GM12872 (cell line): ENCODE data around the gene TGFB2.
A peak's percentile ranks its signal among the peaks of the same experiment; 100 is the strongest.

Source experiments
- TF ChIP-seq, protein P1 (sequence below): IDR thresholded peaks from 3 replicates; pipeline ENCODE4 v1.5.1; 2011; ENCODE audit warnings: low read depth, mild to moderate bottlenecking, low read length, moderate library complexity; ENCODE audit not compliant: insufficient read depth

TGFB2 gene

DNA sequence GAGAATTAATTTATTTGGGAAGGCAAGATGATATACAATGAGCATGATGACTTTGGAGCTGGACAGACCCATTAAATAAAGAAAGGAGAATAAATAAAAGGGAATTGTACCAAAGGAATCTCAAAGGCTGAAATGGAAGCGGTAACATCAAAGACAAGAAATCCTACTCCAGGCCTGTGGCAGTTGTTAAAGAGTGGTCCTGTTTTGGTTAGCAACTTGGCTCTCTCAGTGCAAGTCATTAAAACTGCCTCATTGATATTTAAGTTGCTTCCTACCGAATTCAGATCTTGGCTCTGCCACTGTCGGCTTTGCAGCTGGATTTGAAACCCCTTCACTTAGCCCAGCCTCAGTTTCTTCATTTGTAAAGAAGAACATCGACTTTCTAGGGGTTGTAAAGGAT lies 10.1 kb downstream of the TGFB2 start:
- TF ChIP-seq, protein P1, sequence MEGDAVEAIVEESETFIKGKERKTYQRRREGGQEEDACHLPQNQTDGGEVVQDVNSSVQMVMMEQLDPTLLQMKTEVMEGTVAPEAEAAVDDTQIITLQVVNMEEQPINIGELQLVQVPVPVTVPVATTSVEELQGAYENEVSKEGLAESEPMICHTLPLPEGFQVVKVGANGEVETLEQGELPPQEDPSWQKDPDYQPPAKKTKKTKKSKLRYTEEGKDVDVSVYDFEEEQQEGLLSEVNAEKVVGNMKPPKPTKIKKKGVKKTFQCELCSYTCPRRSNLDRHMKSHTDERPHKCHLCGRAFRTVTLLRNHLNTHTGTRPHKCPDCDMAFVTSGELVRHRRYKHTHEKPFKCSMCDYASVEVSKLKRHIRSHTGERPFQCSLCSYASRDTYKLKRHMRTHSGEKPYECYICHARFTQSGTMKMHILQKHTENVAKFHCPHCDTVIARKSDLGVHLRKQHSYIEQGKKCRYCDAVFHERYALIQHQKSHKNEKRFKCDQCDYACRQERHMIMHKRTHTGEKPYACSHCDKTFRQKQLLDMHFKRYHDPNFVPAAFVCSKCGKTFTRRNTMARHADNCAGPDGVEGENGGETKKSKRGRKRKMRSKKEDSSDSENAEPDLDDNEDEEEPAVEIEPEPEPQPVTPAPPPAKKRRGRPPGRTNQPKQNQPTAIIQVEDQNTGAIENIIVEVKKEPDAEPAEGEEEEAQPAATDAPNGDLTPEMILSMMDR, result no peak

DNA sequence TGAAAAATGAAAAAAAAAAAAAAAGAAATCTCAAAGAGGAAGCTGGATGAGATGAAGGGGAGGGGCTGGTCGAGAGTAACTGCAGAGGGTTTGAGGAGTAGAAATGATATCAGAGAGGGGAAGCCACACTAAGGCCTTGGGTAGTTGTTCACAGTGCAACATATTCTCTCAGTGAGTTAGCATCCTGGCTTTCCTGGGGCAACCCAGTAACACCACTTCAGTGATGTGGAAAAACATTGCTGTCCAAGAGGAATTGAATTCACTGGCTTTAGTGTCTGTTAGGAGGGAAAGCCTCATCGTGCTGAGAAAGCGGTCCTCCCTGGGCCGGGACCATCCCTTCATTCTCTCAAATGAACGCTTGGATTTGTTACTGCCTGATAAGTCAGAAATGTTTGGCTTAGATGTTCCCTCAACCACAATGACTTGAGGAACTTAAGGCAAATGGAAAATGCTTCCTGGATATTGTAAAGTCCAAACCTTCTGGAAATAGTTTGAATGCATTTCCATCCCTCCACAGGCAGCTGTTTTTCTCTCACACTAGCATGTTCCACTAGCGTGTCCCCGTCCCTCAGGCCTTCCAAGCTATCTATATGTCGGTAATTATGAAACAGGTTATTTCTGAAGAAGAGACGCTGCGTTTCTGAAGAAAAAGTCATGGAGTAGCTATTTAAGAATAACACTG lies 12.2 kb downstream of the TGFB2 start:
- TF ChIP-seq, protein P1, result no peak

DNA sequence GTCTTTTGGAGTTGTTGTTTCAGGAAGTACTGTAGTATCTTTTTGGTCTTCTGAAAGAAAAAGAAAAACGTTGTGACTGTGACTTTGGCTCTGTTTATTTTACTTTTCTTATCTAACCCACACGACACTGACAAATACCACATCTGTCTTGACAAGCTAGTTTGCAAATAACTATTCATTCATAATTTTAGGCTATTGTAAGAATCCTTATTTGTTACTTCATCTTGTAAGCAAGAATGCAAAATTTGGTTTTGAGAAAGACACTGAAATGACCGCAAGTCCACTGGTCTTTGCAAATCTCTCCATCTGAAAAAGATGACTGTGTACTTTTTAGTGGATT lies 12.7 kb downstream of the TGFB2 start:
- TF ChIP-seq, protein P1, result no peak

DNA sequence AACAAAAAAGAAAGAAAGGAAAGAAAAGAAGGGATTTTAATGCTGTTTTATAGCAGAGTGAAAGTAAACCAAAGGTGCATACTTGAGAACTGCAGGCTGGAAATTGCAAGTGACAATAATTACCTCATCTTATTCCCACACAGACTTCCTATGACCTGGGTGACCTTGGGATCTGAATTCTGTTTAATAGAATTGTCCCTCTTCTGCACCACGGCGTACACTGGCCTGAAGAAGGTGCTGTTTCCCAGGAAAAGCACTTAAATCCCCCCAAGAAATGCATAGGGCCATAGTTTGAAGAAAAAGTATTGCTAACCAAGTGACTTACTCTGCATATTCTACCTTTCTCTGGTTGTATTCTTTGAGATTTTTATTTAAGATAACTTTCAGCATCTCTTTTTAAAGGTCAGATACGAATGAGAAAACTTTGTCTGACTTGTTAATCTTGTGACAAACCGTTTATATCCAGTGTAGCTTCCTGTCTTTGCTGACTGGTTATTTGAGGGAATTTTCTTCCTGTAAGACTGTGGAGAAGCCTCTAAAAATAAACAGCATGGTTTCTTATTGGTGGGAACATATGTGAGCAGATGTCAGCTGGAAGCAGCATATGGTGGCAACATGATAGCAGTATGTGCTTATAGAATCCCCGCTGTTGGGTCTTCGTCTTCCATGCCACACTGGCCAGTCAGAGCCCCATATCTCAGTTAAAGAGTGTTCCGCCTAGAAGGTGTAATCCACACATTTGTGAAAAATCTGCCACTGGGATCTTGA lies 16.3 kb downstream of the TGFB2 start:
- TF ChIP-seq, protein P1, result peak; percentile 26; the same call in 1 of the 3 replicates

DNA sequence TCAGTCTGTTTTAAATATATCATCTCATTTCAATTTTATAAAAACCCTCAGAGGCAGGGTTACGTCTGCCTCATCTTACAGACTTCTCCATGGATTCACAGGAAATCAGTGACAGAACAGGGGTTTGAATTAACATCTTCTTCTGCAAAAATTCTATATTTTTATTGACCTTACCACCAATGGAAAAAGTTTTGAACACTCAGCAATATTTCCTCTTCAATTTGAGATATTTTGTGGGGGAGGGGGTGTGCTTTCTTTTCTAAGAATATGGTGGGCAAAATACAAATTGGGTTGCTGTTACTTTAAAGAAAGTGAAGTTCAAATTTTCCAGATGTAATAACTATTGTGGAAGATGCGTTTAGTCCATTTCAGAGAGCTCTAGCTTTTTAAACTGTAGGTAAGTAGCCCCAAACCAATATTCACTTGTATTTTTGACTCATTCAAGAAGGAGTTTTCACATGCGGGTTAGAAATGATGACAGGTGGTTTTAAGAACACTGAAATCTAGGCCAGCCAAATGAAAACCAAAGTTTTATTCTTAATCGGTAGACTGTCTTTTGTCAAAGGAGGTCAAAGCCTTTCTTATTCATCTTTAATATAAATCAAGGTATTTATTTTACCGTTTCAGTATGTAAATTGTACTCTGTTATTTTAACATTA lies 17.4 kb downstream of the TGFB2 start:
- TF ChIP-seq, protein P1, result no peak

DNA sequence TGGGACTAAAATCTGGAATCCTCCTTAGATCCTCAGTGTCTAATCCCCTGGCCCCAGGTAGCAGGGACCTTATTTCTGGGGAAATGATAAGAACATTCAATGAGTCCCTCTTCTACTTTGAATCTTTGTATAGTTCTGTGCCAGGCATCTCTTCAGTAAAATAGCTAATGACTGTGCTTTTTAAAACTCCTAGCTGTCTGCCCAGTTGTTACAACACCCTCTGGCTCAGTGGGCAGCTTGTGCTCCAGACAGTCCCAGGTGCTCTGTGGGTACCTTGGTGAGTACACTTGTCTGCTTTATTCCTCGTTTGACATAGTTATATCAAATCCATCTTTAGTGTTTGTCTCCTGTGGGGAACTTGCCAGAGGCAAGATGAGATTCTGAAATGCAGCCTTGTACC lies 18.0 kb downstream of the TGFB2 start:
- TF ChIP-seq, protein P1, result no peak

DNA sequence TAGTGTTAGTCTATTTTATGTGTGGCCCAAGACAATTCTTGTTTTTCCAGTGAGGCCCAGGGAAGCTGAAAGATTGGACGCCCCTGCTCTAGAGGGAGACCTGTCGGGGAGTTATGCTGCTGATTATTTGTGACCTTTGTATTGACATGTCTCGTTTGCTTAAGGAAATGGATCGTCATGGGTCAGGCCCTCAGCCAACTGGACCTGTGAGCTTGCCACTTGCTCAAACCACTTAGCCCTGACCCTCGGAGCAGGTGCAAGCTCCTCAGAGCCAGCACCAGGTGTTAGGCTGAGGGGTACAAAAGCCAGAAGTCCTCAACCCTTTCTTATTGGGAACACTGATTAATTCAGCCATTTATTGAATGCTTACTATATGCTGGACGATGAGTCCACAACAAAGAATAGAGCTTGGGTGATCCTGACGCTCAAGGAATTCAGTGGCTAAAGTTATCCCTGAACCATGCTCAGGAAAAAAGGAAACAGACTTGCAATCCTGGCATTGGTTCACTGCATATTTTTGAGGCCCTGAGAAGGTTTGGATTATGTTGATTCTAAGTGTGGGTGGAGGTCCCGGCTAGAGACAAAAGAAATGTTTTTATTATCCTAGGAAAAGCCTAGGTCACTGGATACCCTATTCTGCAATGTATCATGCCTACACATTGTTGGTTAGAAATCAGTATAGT lies 19.0 kb downstream of the TGFB2 start:
- TF ChIP-seq, protein P1, result no peak
